ENCODE data around the gene CTNNA2.

DNA sequence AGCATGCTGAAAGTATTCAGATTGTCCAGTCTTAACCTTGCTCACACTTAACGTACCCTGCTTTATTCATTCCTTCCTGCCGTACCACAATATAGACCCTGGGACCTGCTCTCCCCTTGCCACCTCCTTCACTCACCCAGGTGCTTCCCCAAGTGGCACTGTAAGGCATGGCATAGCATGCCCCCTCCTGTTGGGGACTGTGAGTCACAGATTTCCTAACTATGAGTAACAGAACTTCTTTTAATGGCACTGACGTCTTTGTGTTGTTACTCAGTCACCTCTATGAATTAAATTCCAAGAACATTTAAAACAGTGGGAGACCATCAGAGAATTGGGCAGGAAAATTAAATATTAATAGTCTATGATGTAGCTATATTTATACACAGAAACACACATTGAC lies 117.2 kb downstream of the CTNNA2 start:
- TF ChIP-seq, protein P1, sequence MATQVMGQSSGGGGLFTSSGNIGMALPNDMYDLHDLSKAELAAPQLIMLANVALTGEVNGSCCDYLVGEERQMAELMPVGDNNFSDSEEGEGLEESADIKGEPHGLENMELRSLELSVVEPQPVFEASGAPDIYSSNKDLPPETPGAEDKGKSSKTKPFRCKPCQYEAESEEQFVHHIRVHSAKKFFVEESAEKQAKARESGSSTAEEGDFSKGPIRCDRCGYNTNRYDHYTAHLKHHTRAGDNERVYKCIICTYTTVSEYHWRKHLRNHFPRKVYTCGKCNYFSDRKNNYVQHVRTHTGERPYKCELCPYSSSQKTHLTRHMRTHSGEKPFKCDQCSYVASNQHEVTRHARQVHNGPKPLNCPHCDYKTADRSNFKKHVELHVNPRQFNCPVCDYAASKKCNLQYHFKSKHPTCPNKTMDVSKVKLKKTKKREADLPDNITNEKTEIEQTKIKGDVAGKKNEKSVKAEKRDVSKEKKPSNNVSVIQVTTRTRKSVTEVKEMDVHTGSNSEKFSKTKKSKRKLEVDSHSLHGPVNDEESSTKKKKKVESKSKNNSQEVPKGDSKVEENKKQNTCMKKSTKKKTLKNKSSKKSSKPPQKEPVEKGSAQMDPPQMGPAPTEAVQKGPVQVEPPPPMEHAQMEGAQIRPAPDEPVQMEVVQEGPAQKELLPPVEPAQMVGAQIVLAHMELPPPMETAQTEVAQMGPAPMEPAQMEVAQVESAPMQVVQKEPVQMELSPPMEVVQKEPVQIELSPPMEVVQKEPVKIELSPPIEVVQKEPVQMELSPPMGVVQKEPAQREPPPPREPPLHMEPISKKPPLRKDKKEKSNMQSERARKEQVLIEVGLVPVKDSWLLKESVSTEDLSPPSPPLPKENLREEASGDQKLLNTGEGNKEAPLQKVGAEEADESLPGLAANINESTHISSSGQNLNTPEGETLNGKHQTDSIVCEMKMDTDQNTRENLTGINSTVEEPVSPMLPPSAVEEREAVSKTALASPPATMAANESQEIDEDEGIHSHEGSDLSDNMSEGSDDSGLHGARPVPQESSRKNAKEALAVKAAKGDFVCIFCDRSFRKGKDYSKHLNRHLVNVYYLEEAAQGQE (IDR thresholded peaks at IDR 0.05; ENCODE audit: insufficient read depth in 1 of 2, low read depth in 2 of 2, low read length in 2 of 2): no peak
- TF ChIP-seq POLR2AphosphoS5 (IDR thresholded peaks at IDR 0.05; ENCODE audit: low read depth, low read length): no peak
